Right ventricle myocardium inferior (tissue), 1 donor: ENCODE measurements around the gene CTTNBP2. TPM values are rescaled to one million over a fixed set of nuclear protein-coding genes. Genes with fewer than 3 reads are reported as not detected.

Source experiments
- ATAC-seq: fragments of 200-7000 bp; cut with Tn5 transposase; one replicate; pipeline ENCODE4 v1.9.1; 2020; ENCODE audit warnings: mild to moderate bottlenecking, moderate library complexity
- DNase-seq: peaks from one replicate; pipeline ENCODE4 v3.0.0; 2021; ENCODE audit errors: missing footprints
- intact Hi-C: fragments of 100-400 bp; cut with DNase I; formaldehyde crosslinking; loops from one replicate; pipeline ENCODE4 v1.11.0; 2022
- total RNA-seq: library from RNA; stranded (reverse); fragmentation: NEBNext Ultra II Directional; extraction: Animal tissue kit (Norgen Biotek cat#: 25700); gene quantifications from one replicate; pipeline ENCODE4 v1.2.1, GENCODE V29; 2021
- donor health status: DM: no; HTN: yes; CAD: no; lungs with severe emphysema.

Gene CTTNBP2
- total RNA-seq, 1 donor from 2014 or later: 1.5 TPM

DNA sequence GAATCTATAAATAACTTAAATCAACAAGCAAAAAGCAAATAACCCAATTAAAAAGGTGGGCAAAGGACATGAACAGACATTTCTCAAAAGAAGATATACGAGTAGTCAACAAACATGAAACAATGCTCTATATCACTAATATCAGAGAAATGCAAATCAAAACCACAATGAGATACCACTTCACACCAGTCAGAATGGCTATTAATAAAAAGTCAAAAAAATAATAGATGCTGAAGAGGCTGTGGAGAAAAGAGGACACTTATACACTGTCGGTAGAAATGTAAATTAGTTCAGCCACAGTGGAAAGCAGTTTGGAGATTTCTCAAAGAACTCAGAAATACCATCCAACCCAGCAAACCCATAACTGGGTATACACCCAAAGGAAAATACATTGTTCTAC lies 70.6 kb downstream of the CTTNBP2 start:
- ATAC-seq (no peak), DNase-seq (no peak)
- intact Hi-C loops: no loop called here

GRCh38 chr7:117800841-117801240 lies 72.4 kb downstream of the CTTNBP2 start:
- ATAC-seq (no peak), DNase-seq (no peak)
- intact Hi-C loops: no loop called here

DNA sequence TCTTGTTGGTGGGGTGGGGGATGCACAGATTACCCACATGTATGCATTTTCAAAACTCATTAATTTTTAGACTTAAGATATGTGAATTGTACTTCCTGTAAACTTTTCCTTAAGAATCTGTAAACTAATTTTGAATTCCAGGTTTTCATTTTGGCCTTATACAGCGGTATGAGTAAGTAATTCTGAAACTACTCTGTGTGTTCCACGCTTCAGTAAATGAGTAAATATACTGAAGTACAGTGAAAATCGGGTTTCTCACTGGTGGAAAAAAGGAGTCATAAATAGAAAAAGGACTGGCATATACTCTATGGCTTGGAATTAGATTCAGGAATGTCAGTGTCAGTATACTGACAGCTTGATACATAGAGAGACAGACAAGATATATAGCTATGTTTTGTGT lies 72.8 kb downstream of the CTTNBP2 start:
- ATAC-seq: no peak
- no peak for DNase-seq
- intact Hi-C loops: no loop called here

- intact Hi-C loops: no loop called here
- DNase-seq (no peak), ATAC-seq (no peak)
These were observed 76.4 kb downstream of the CTTNBP2 start for GRCh38 chr7:117796889-117797288.

DNA sequence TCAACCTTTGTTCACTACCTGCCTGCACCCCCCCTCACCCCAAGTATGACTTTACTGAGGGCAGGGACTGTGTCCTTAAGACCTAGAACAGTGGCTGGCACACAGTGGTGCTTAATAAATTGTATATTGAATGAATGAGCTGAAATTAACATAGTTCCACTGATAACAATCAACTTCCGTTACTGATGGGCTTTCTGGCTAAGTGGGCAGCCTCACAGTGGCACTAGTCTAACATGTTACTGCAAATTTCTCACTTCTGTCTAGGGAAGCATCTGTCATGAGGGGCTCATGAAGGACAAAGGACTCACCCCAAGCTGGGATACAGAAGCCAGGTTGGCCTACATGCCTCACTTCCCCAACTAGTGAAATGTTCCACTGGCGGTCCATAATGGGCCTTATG lies 79.3 kb downstream of the CTTNBP2 start:
- ATAC-seq: no peak
- intact Hi-C loops: no loop called here
- DNase-seq: no peak

GRCh38 chr7:117793521-117793920 lies 79.7 kb downstream of the CTTNBP2 start:
- intact Hi-C loops: no loop called here
- ATAC-seq (no peak), DNase-seq (no peak)

DNA sequence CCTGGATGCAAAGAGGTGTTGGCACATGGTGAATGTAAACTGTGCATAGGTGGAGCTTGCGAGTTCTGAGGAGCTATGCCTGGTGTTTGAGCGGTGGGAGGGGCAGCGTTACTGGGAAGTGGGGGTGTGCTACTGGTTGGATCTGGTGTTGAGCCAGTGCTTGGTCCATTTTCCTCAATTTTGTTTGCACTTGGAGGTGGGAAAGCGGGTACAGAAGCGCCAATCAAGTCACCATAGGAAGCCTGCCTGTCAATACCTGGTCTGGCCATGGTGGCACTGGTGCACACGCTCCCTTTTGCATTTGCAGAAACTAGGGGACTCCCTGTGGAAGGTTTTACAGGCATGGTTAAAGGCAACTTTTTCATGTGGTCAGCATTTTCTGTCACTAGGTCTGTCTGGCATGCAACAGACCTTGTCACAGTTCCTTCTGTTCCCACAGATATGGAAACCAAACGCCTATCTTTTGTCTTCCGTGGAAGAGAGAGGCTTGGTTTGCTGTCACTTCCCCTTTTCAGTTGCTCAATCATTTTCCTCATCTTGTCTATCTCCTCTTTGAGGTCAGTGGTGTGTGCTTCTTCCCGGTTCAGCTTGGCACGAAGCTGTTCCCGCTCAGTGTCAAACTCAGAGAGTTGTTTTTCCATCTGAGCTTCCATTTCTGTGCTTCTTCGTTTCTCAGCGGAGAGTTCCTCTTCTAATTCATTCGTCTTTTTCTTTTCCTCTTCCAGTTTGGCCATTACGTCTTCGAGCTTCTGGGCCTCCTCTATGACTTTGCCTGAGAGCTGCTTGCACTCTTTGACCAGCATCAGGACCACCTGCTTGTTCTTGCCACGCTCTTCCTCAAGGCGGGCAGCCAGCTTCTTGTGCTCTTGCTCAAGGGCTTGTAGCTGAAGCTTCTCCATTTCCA lies 81.1 kb downstream of the CTTNBP2 start:
- intact Hi-C loops: no loop called here
- DNase-seq (no peak), ATAC-seq (peak; percentile 60)

GRCh38 chr7:117790731-117791130 lies 82.5 kb downstream of the CTTNBP2 start:
- ATAC-seq (no peak), DNase-seq (no peak)
- intact Hi-C loops: no loop called here

- intact Hi-C loops: no loop called here
- DNase-seq (no peak), ATAC-seq (no peak)
These were observed 83.0 kb downstream of the CTTNBP2 start for GRCh38 chr7:117790251-117790650.

DNA sequence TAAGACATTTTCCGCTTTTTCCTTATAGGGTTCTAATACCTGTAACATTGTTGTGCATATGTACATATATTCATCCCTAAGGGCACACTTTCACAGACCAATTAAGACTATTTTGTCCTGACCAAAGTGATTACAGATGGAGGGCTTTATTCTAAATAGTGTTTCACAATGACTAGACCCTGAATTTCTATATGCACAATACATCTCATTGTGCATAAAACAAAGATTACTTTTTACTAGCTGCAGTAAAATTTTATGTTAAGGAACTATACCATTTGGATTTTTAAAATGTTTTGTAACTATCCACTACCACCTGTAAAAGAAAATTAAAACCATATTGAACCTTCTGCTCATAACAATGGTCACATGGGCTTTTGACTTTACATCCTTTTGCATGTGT lies 87.8 kb downstream of the CTTNBP2 start:
- DNase-seq (no peak), ATAC-seq (no peak)
- intact Hi-C loops: no loop called here

DNA sequence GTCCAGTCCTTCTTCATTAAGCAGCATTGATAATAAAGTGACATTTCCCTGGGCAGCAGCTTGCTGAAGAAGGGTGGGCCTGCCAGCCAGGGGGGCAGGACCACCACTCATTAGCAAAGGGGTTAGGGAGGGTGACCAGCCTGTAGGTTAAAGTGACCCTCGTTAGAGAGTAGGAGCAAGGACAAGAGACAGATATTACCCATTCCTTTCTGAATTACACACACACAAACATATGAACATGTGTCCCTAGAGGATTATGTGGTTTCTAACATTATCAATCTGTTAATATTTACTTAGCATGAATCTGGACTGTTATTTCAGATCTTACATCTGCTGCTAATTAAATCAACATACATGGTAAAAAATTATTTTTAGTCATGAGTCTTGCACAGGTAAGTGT lies 88.9 kb downstream of the CTTNBP2 start:
- intact Hi-C loops: no loop called here
- ATAC-seq (no peak), DNase-seq (no peak)

GRCh38 chr7:117782761-117783160 lies 90.5 kb downstream of the CTTNBP2 start:
- DNase-seq: no peak
- intact Hi-C loops: no loop called here
- no peak for ATAC-seq

DNA sequence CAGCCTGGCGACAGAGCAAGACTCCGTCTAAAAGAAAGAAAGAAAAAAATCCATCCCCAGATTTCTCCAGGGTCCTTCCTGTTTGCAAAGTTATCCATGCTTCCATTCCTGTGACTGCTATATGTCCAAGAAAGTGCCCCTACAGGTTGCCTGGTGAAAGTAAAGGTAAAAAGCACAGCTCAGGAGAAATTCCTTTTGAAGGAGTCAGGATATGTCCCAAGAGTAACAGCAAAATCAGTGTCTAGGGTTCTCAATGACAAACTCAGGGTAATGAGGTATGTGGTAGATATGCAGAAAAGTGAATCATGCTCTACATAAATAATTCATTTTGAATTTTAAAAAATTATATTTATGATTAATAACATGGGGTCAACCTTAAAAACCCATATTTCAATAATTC lies 91.5 kb downstream of the CTTNBP2 start:
- intact Hi-C loops: no loop called here
- ATAC-seq: no peak
- no peak for DNase-seq

GRCh38 chr7:117780832-117781231 lies 92.4 kb downstream of the CTTNBP2 start:
- DNase-seq (no peak), ATAC-seq (no peak)
- intact Hi-C loops: no loop called here

DNA sequence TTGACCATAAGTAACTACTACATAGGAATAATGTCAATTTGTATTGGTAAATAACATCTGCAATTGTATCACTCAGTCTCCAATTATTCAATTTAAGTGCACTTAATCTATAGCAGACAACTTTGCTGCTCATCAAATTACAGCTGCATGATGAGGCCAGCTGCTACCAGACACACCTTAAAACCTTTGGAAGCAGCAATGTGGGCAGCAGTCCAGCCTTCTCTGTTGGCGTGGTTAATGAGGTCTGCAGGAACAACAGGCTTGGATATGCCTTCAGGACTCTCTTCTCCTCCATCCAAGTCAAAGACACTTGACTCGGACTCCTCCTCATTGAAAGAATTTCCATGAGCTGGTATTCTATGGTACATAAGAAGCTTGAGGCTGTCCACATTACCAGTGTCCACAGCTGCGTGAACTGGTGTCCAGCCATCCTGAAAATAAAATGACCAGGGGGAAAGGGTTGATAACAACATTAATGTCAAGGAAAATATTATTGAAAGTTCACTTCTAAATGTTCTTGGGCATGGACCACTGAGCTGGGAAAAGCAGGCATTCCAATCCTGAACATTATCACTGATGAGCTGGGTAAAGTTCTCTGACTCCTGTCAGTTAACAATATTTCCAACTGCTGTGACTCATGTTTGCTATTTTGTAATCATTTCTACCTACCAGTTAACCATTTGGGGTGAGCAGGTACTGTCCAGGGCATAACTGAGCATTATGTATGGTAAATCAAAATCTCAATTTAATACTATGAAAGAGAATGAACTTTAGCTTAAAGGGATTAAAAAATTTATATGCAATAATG lies 95.7 kb downstream of the CTTNBP2 start:
- ATAC-seq: no peak
- intact Hi-C loops: no loop called here
- no peak for DNase-seq

DNA sequence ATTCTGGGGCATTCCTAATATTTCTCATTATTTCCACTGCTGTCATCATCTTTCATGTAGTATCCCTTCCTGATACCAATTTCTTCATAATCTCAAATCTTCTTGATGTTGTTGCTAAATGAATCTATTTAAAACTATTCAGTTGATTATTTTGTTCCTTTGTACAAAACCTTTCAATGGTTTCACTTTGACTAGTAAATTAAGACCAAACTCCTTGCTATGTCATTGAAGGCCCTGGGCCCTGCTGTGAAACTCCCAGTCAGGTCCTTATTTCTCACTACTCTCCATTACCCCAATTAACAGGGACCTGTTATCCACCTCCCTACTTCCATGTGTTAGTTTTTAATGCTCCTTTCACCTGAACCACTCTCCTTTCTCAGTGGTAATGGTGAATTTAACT lies 97.0 kb downstream of the CTTNBP2 start:
- intact Hi-C loops: no loop called here
- no peak for DNase-seq

GRCh38 chr7:117775801-117776200 lies 97.4 kb downstream of the CTTNBP2 start:
- intact Hi-C loops: no loop called here
- DNase-seq (no peak), ATAC-seq (no peak)

More for the DNA sequence above, 97.0 kb downstream of the CTTNBP2 start:
- ATAC-seq: no peak

- DNase-seq (no peak), ATAC-seq (no peak)
- intact Hi-C loops: no loop called here
These were observed 98.3 kb downstream of the CTTNBP2 start for GRCh38 chr7:117774943-117775342.

DNA sequence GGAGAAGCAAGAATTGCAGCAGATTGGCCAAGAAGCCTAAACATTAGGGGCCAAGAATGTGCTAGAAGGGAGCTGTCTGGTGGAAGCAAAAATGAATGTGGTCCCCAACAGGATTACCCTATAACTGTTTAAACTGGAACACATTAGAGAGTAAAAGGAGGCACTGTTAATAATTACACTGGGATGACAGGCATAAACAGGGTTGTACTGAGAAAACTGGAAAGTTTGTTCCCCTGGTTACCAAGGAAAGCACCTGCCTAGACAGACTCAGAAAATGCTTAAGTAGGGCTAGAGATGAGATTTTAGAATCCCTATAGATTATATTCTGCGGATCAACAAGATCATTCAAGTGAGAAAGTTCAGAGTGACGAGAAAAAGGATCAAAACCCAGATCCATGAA lies 100.8 kb downstream of the CTTNBP2 start:
- intact Hi-C loops: no loop called here
- ATAC-seq (no peak), DNase-seq (no peak)

DNA sequence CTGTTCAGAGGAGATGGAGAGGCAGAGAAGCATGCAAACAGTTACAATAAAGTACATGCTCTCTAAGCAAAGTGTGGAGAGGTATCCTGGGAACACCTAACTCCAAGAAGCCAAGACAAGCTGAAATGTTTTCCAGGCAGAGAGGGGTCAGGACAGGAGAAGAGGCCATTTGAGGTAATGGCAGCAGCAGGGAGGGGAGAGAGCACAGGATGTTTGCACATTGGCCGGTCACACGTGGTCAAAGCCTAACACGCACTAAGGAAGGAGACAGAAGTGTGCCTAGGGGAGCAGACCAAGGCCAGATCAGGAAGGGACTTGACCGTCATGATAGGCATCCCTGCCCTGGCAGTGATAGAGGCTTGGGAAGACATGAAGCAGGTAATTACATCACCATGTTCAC lies 101.5 kb downstream of the CTTNBP2 start:
- intact Hi-C loops: no loop called here
- ATAC-seq (no peak), DNase-seq (no peak)
